Psoas muscle (tissue), 8 donors: Measurements from ENCODE around the gene KATNB1. TPM values are rescaled to one million over a fixed set of nuclear protein-coding genes. Genes with fewer than 3 reads are reported as not detected.

Experiments
- ATAC-seq, 4 donors: fragments of 200-7000 bp; cut with Tn5 transposase; one replicate each; pipeline ENCODE4 v1.9.1; 2020; ENCODE audit warnings: moderate library complexity in 3 of 4, mild to moderate bottlenecking in 2 of 4
- DNase-seq, 2 donors: peaks; one replicate each; pipeline ENCODE4 v3.0.0-alpha.2; 2020
- H3K27ac ChIP-seq: fragments of 200-600 bp; one replicate; pipeline ENCODE4 v1.8.0; 2022
- H3K27me3 ChIP-seq, 3 donors: fragments of 200-600 bp in 1 of 3; one replicate each; pipeline versions ENCODE4 v1.6.1 to v1.8.0; 2013 to 2022; ENCODE audit warnings: low read length in 2 of 3, mild to moderate bottlenecking in 2 of 3, moderate library complexity in 1 of 3; ENCODE audit not compliant: insufficient read depth in 3 of 3
- H3K36me3 ChIP-seq, 2 donors: fragments of 200-600 bp in 1 of 2; one replicate each; pipeline versions ENCODE4 v1.6.1 to v1.8.0; 2013 to 2022; ENCODE audit warnings: low read depth in 1 of 2, mild to moderate bottlenecking in 1 of 2, moderate library complexity in 1 of 2; ENCODE audit not compliant: insufficient read depth in 1 of 2
- H3K4me1 ChIP-seq: fragments of 200-600 bp; one replicate; pipeline ENCODE4 v1.8.0; 2022
- H3K4me3 ChIP-seq: fragments of 200-600 bp; one replicate; pipeline ENCODE4 v1.8.0; 2022; ENCODE audit warnings: mild to moderate bottlenecking
- H3K9me3 ChIP-seq: fragments of 200-600 bp; one replicate; pipeline ENCODE4 v1.8.0; 2022
- WGBS, 3 donors: extraction: QIAGEN DNeasy Blood & Tissue Kit; methylation state at CpG; one replicate each; pipeline versions ENCODE4 v1.1.6 to v1.1.7; 2013; 5-methylcytosine and 5-hydroxymethylcytosine counted together
- intact Hi-C, 2 donors: fragments of 100-400 bp; cut with DNase I; formaldehyde crosslinking; loops; one replicate each; pipeline versions ENCODE4 v1.11.0 to v1.14.2; 2022
- polyA plus RNA-seq, 3 donors: library from polyadenylated mRNA; stranded (reverse); fragments of 200-250 nt; gene quantifications; one replicate each; pipeline ENCODE4 v1.2.3, GENCODE V29; 2013
- total RNA-seq, 4 donors: library from RNA; stranded (reverse); fragmentation: NEBNext Ultra II Directional in 2 of 4; extraction: Animal tissue kit (Norgen Biotek cat#: 25700) in 2 of 4; gene quantifications; one replicate each; pipeline versions ENCODE4 v1.2.1 to v1.2.4, GENCODE V29; 2021 to 2023
- TF ChIP-seq, protein P1 (sequence below): fragments of 200-600 bp; IDR thresholded peaks from one replicate; pipeline ENCODE4 v1.8.0; 2022; ENCODE audit warnings: antibody characterized with exemption
- donor health status: healthy with polysubstance abuse.
- donor health status: DM: no; HTN: no; CAD: no; lungs with moderate emphysema.
- donor health status: Bipolar disorder and iron deficiency.
- donor health status: healthy.
- donor health status: DM: yes; HTN: yes; CAD: no.
- donor health status: DM: no; HTN: no; CAD: no.
- donor health status: DM: no; HTN: no; CAD: no.
- donor health status: DM: yes; HTN: yes; CAD: no.

Gene KATNB1
- total and polyA plus RNA-seq, 7 donors = 6.3 to 15.6 (median 9.2) TPM

DNA sequence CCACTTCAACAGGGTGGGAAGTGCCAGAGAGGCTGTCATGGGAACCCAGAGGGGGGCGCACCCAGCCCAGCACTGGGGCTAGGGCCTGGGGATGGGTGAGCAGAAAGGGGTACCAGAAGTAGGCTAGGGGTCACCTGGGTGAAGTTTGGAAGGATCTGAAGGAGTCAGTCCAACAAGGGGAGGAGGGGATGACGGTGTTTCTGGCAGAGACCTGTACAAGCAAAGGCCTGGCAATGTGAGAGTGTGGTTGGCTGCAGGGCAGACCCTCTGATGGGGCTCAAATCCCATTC lies 13.4 kb upstream of the KATNB1 start:
- WGBS, 3 donors = 83 to 94% (median 92%) methylated on average over 2 of the region's 2 CpGs
- DNase-seq (no peak), ATAC-seq (no peak)
- no peaks in the 10 kb centered on the region for H3K36me3 ChIP-seq
- H3K27ac ChIP-seq = no peak overlapping the region
- no peaks in the 10 kb centered on the region for H3K27me3 ChIP-seq
- TF ChIP-seq, protein P1, sequence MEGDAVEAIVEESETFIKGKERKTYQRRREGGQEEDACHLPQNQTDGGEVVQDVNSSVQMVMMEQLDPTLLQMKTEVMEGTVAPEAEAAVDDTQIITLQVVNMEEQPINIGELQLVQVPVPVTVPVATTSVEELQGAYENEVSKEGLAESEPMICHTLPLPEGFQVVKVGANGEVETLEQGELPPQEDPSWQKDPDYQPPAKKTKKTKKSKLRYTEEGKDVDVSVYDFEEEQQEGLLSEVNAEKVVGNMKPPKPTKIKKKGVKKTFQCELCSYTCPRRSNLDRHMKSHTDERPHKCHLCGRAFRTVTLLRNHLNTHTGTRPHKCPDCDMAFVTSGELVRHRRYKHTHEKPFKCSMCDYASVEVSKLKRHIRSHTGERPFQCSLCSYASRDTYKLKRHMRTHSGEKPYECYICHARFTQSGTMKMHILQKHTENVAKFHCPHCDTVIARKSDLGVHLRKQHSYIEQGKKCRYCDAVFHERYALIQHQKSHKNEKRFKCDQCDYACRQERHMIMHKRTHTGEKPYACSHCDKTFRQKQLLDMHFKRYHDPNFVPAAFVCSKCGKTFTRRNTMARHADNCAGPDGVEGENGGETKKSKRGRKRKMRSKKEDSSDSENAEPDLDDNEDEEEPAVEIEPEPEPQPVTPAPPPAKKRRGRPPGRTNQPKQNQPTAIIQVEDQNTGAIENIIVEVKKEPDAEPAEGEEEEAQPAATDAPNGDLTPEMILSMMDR = no peak
- H3K4me3 ChIP-seq = no peak overlapping the region
- intact Hi-C loops = loop anchor here in 1 of 2 donors (5.0 kb wide), 1 partner anchor 130 kb away; no protein-coding TSS in a partner anchor
- H3K4me1 ChIP-seq = no peaks in the 10 kb centered on the region
- no peaks in the 10 kb centered on the region for H3K9me3 ChIP-seq

DNA sequence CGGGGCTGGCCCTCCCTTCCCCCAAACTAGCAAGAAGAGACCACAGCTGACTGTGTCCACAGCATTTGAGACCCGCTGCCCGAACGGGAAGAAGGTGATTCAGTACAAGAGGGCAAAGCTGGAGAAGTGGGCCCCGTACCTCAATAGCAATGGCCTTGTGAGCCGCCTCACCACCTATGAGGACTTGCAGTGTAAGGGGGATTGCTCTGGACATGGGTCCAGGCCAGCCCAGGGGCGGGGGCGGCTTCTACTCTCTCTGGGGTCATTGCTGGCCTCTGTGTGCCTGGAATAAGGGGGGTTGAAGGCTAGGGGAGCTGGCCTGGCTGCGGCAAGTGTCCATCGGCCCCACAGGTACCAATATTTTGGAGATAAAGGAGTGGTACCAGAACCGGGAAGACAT lies 12.9 kb upstream of the KATNB1 start:
- no peaks in the 10 kb centered on the region for H3K27me3 ChIP-seq
- H3K36me3 ChIP-seq = no peaks in the 10 kb centered on the region
- no peaks in the 10 kb centered on the region for H3K9me3 ChIP-seq
- no peak for ATAC-seq
- H3K4me3 ChIP-seq = no peak overlapping the region
- TF ChIP-seq, protein P1 = no peak
- 80 to 83% (median 83%) methylated on average over 11 of the region's 11 CpGs for WGBS, 3 donors
- no peak overlapping the region for H3K27ac ChIP-seq
- no peaks in the 10 kb centered on the region for H3K4me1 ChIP-seq
- DNase-seq = no peak
- intact Hi-C loops = loop anchor here in 1 of 2 donors (5.0 kb wide), 1 partner anchor 130 kb away; no protein-coding TSS in a partner anchor

DNA sequence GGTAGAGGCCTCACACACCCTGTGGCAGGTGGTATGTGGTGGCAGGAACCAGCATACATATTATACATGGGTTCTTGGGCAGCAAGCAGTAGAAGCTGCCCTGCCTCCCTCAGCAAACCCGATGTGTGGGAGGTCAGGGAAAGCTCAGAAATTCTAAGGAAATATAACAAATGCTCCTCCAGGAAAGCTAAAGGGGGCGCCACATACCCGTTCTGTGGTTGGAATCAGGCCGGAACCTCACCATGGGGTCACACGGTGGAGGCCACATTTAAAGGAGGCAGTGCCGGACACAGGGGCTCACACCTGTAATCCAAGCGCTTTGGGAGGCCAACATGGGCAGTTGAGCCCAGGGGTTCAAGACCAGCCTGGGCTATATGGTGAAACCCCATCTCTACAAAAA lies 12.4 kb upstream of the KATNB1 start:
- no peaks in the 10 kb centered on the region for H3K4me1 ChIP-seq
- TF ChIP-seq, protein P1 = no peak
- no peak for ATAC-seq
- H3K27me3 ChIP-seq = no peaks in the 10 kb centered on the region
- H3K9me3 ChIP-seq = no peaks in the 10 kb centered on the region
- H3K4me3 ChIP-seq = no peak overlapping the region
- no peak for DNase-seq
- 75 to 79% (median 75%) methylated on average over 7 of the region's 7 CpGs for WGBS, 3 donors
- no peak overlapping the region for H3K27ac ChIP-seq
- no peaks in the 10 kb centered on the region for H3K36me3 ChIP-seq
- intact Hi-C loops = loop anchor here in 1 of 2 donors (5.0 kb wide), 1 partner anchor 131 kb away; no protein-coding TSS in a partner anchor

DNA sequence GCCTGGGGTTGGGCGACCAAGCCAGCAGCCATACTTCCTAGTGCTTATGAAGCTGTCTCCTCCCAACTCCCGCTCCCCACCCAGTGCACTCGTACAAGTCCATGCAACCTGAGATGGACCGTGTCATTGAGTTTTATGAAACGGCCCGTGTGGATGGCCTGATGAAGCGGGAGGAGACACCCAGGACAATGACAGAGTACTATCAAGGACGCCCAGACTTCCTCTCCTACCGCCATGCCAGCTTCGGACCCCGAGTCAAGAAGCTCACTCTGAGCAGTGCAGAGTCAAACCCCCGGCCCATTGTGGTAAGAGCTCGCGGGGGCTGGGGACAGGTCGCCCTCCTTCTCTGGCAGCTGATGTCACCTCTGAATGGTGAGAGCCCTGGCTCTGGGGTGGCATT lies 11.0 kb upstream of the KATNB1 start:
- Histone ChIP-seq H3K27me3 (no peaks in the 10 kb centered on the region), H3K27ac (no peak overlapping the region), H3K36me3 (no peaks in the 10 kb centered on the region), H3K9me3 (no peaks in the 10 kb centered on the region), H3K4me1 (no peaks in the 10 kb centered on the region), H3K4me3 (no peak overlapping the region)
- ATAC-seq = no peak
- intact Hi-C loops = loop anchor here in 1 of 2 donors (5.0 kb wide), 1 partner anchor 132 kb away; no protein-coding TSS in a partner anchor
- DNase-seq = no peak
- TF ChIP-seq, protein P1 = no peak
- WGBS, 3 donors = 56 to 65% (median 61%) methylated on average over 15 of the region's 15 CpGs

DNA sequence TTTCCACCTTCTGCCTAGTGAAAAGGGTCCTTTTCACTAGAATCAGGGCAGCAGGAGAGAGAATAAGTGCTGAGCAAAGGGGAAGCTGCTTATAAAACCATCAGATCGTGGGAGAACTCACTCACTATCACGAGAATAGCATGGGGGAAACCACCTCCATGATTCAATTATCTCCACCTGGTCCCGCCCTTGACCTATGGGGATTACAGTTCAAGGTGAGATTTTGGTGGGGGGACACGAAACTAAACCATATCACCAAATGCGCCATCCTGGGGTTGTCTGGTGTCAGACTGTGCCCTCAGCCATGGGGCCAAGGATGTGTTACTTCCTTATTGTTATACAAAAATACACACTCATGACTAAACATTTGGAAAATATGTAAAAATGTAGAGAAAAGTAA lies 10.4 kb upstream of the KATNB1 start:
- TF ChIP-seq, protein P1 = no peak
- H3K4me3 ChIP-seq = no peak overlapping the region
- H3K27ac ChIP-seq = no peak overlapping the region
- no peaks in the 10 kb centered on the region for H3K27me3 ChIP-seq
- no peaks in the 10 kb centered on the region for H3K36me3 ChIP-seq
- ATAC-seq = no peak
- intact Hi-C loops = no loop called here
- no peak for DNase-seq
- 65 to 71% (median 69%) methylated on average over 5 of the region's 5 CpGs for WGBS, 3 donors
- H3K9me3 ChIP-seq = no peaks in the 10 kb centered on the region
- H3K4me1 ChIP-seq = no peaks in the 10 kb centered on the region
